GM19023 (cell line): ENCODE measurements around the gene TTLL6.
"Not testable (repeated sequence)": the region's sequence is repeated elsewhere in the genome, so short reads cannot be mapped to it uniquely, and the experiment has no call there.

Experiments
- ATAC-seq: cut with Tn5 transposase; IDR thresholded peaks from one replicate; pipeline ENCODE4 v1.9.1; 2021; ENCODE audit warnings: mild to moderate bottlenecking, moderate library complexity; ENCODE audit not compliant: unreplicated experiment

TTLL6 gene

GRCh38 chr17:48816774-48817590 is at the start of gene TTLL6:
Gene TTLL6, minus strand, starts transcription at chr17:48817229. Its CDS starts 157 bp downstream, at chr17:48817072.
- ATAC-seq: peak; percentile 73

- ATAC-seq: no peak
Measured at GRCh38 chr17:48860456-48860855, 43.4 kb upstream of the TTLL6 start.

GRCh38 chr17:48860034-48860433 is 43.0 kb upstream of the TTLL6 start:
- no peak for ATAC-seq

- ATAC-seq: no peak
Measured at GRCh38 chr17:48856122-48856821, 39.2 kb upstream of the TTLL6 start.

- ATAC-seq: no peak
Measured at GRCh38 chr17:48854774-48855476, 37.9 kb upstream of the TTLL6 start.

GRCh38 chr17:48850792-48851323 is 33.8 kb upstream of the TTLL6 start:
- ATAC-seq: no peak

GRCh38 chr17:48843187-48843900 is 26.3 kb upstream of the TTLL6 start:
- no peak for ATAC-seq

- no peak for ATAC-seq
Measured at GRCh38 chr17:48842746-48843145, 25.7 kb upstream of the TTLL6 start.

- ATAC-seq: peak; percentile 74
Measured at GRCh38 chr17:48841395-48841831, 24.4 kb upstream of the TTLL6 start.

- no peak for ATAC-seq
Measured at GRCh38 chr17:48840441-48840840, 23.4 kb upstream of the TTLL6 start.

GRCh38 chr17:48837458-48837857 is 20.4 kb upstream of the TTLL6 start:
- not testable (repeated sequence) for ATAC-seq

- ATAC-seq: no peak
Measured at GRCh38 chr17:48835971-48836370, 18.9 kb upstream of the TTLL6 start.

- ATAC-seq: no peak
Measured at GRCh38 chr17:48834973-48835372, 17.9 kb upstream of the TTLL6 start.

- no peak for ATAC-seq
Measured at GRCh38 chr17:48831549-48831883, 14.5 kb upstream of the TTLL6 start.

GRCh38 chr17:48830840-48831548 is 14.0 kb upstream of the TTLL6 start, which contains the start of gene CALCOCO2:
Gene CALCOCO2, plus strand, starts transcription at chr17:48831035. Its CDS starts 10,673 bp downstream, at chr17:48841708.
- ATAC-seq: peak; percentile 91

- ATAC-seq: no peak
Measured at GRCh38 chr17:48825446-48826381, 8.7 kb upstream of the TTLL6 start.

- not testable (repeated sequence) for ATAC-seq
Measured at GRCh38 chr17:48820936-48821335, 3.9 kb upstream of the TTLL6 start.

GRCh38 chr17:48819466-48819865 is 2.4 kb upstream of the TTLL6 start:
- no peak for ATAC-seq

GRCh38 chr17:48818361-48818841 is 1.4 kb upstream of the TTLL6 start:
- no peak for ATAC-seq
